OCI-LY7 (cell line): ENCODE measurements around the gene GNAI2. TPM values are rescaled to one million over a fixed set of nuclear protein-coding genes. Genes with fewer than 3 reads are reported as not detected.

ENCODE experiments used
- BruUV-seq: library from RNA; stranded (reverse); fragments of 400-500 nt; replicated peaks from 2 replicates; lab custom pipeline; 2021; lab: Mats Ljungman, UMichigan
- CTCF ChIA-PET: fragments of 300-600 bp; sonication (Branson Sonifier 250); formaldehyde crosslinking; loops from one replicate; lab custom pipeline; 2022; ENCODE audit warnings: antibody characterized with exemption; ENCODE audit not compliant: unreplicated experiment; lab: Charles Lee
- POLR2A ChIA-PET: fragments of 300-600 bp; sonication (Branson Sonifier 250); formaldehyde crosslinking; loops from one replicate; lab custom pipeline; 2022; ENCODE audit warnings: antibody characterized with exemption; lab: Charles Lee
- DNase-seq: peaks from one replicate; pipeline ENCODE4 v3.0.0-alpha.2; 2015; ENCODE audit warnings: low spot score
- H2AFZ ChIP-seq: fragments of 200-600 bp; sonication (generic), shearing (Covaris generic); 2 replicates; pipeline ENCODE4 v1.6.1; 2014; ENCODE audit warnings: mild to moderate bottlenecking, antibody characterized with exemption, low read length, moderate library complexity
- H3K27ac ChIP-seq: fragments of 200-600 bp; sonication (generic); 2 replicates; pipeline ENCODE4 v1.5.1; 2014; ENCODE audit warnings: mixed run types, low read depth, mild to moderate bottlenecking, moderate library complexity, low read length, inconsistent platforms; ENCODE audit not compliant: poor library complexity, severe bottlenecking
- H3K36me3 ChIP-seq: fragments of 200-600 bp; sonication (generic); 2 replicates; pipeline ENCODE4 v1.6.1; 2014; ENCODE audit warnings: mild to moderate bottlenecking, antibody characterized with exemption, low read length, moderate library complexity, mixed read lengths; ENCODE audit not compliant: insufficient read depth
- H3K4me1 ChIP-seq: fragments of 200-600 bp; sonication (generic); 2 replicates; pipeline ENCODE4 v1.5.1; 2014; ENCODE audit warnings: mild to moderate bottlenecking, low read length; ENCODE audit not compliant: insufficient read depth, poor library complexity, severe bottlenecking
- H3K4me2 ChIP-seq: fragments of 200-600 bp; sonication (generic); 2 replicates; pipeline ENCODE4 v1.6.1; 2014; ENCODE audit warnings: mild to moderate bottlenecking, low read length
- H3K4me3 ChIP-seq: fragments of 200-600 bp; sonication (generic); 2 replicates; pipeline ENCODE4 v1.5.1; 2014; ENCODE audit warnings: mild to moderate bottlenecking, low read depth, low read length; ENCODE audit not compliant: poor library complexity, severe bottlenecking
- H3K79me2 ChIP-seq: fragments of 200-600 bp; sonication (generic); 2 replicates; pipeline ENCODE4 v1.6.1; 2016; ENCODE audit warnings: low read depth, mild to moderate bottlenecking, low read length, moderate library complexity, mixed read lengths; ENCODE audit not compliant: insufficient read depth
- H3K9me2 ChIP-seq: fragments of 200-600 bp; sonication (generic); 2 replicates; pipeline ENCODE4 v1.6.1; 2016; ENCODE audit warnings: mild to moderate bottlenecking, low read length, mixed read lengths; ENCODE audit not compliant: insufficient read depth
- H3K9me3 ChIP-seq: fragments of 200-600 bp; sonication (generic); 2 replicates; pipeline ENCODE4 v1.6.1; 2014; ENCODE audit warnings: mild to moderate bottlenecking, mixed run types, low read length, mixed read lengths
- H4K20me1 ChIP-seq: fragments of 200-600 bp; sonication (generic); 2 replicates; pipeline ENCODE4 v1.6.1; 2014; ENCODE audit warnings: mild to moderate bottlenecking, antibody characterized with exemption, low read length, moderate library complexity, mixed read lengths; ENCODE audit not compliant: insufficient read depth
- EZH2phosphoT487 ChIP-seq: fragments of 200-600 bp; sonication (generic); IDR thresholded peaks from 2 replicates; pipeline ENCODE4 v1.6.1; 2018; ENCODE audit warnings: low read depth, borderline replicate concordance, mild to moderate bottlenecking, mixed run types, antibody characterized with exemption, low read length, moderate library complexity, mixed read lengths
- intact Hi-C: fragments of 100-400 bp; cut with micrococcal nuclease; formaldehyde crosslinking; loops from one replicate; pipeline ENCODE4 v1.10.0; 2022; ENCODE audit not compliant: unreplicated experiment
- total RNA-seq, 2 experiments: library from RNA; depleted of rRNA in 1 of 2; stranded (reverse); fragments of >200 nt in 1 of 2; shearing (Covaris generic) in 1 of 2; gene quantifications; 2 replicates each; pipeline ENCODE4 v1.2.3, GENCODE V29; 2014 to 2022
- TF ChIP-seq, protein P1 (sequence below): fragments of 200-600 bp; sonication (generic); conservative IDR thresholded peaks from 2 replicates; pipeline ENCODE4 v1.5.1; 2014; ENCODE audit warnings: mild to moderate bottlenecking, antibody characterized with exemption, low read length, moderate library complexity, mixed read lengths

GNAI2 gene
- total RNA-seq, 2 experiments from 2014 or later: 190 to 256 TPM

- Histone ChIP-seq H3K9me3 (no peaks in the 10 kb centered on the region), H3K79me2 (peaks cover 71% of the 10 kb centered on the region), H3K9me2 (no peaks in the 10 kb centered on the region), H4K20me1 (peaks cover 10% of the 10 kb centered on the region; the same call in 1 of the 2 replicates), H3K27ac (peak overlapping the region; percentile 64), H3K4me3 (peak overlapping the region; percentile 80), H3K4me1 (peaks cover 68% of the 10 kb centered on the region), H3K4me2 (peak overlapping the region; percentile 87), H3K36me3 (peaks cover 33% of the 10 kb centered on the region; the same call in 1 of the 2 replicates), H2AFZ (no peak overlapping the region)
- intact Hi-C loops: loop anchor here (5.0 kb wide), 2 partner anchors 99 to 329 kb away; partner anchors contain the start of genes C3orf18 and HEMK1
- BruUV-seq: no TSS peak
- ChIA-PET POLR2A (interaction anchor here (1.0 kb wide), 1 partner anchor 9 kb away, joined by 3 read pairs; no protein-coding TSS in a partner anchor), CTCF (no interaction called here)
- no peak for DNase-seq
- TF ChIP-seq EZH2phosphoT487: no peak
- TF ChIP-seq, protein P1, sequence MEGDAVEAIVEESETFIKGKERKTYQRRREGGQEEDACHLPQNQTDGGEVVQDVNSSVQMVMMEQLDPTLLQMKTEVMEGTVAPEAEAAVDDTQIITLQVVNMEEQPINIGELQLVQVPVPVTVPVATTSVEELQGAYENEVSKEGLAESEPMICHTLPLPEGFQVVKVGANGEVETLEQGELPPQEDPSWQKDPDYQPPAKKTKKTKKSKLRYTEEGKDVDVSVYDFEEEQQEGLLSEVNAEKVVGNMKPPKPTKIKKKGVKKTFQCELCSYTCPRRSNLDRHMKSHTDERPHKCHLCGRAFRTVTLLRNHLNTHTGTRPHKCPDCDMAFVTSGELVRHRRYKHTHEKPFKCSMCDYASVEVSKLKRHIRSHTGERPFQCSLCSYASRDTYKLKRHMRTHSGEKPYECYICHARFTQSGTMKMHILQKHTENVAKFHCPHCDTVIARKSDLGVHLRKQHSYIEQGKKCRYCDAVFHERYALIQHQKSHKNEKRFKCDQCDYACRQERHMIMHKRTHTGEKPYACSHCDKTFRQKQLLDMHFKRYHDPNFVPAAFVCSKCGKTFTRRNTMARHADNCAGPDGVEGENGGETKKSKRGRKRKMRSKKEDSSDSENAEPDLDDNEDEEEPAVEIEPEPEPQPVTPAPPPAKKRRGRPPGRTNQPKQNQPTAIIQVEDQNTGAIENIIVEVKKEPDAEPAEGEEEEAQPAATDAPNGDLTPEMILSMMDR: no peak
These were observed 2.6 kb downstream of the GNAI2 start for GRCh38 chr3:50238549-50239026.

DNA sequence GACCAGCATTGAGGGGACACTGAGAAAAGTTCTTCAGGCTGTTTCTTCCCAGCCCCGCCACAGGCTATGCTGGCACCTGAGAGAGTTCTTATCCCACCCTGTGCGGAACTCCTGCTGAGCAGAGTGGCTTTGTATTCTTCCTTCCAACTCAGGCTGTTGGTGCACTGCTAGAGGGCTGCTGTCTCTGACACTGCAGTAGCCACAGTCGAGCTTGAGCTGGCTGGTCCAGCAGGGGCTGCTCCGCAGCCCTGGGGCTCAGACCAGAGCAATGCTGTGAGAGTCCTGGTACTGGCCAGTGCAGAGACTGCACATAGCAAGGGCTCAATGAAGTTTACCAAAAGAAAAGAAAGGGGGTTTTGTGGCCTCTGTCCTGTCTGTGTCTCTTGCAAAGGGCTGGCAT, 3.6 kb downstream of the GNAI2 start:
- intact Hi-C loops: loop anchor here (5.0 kb wide), 2 partner anchors 98 to 328 kb away; partner anchors contain the start of genes C3orf18 and HEMK1
- H3K79me2 ChIP-seq: peaks cover 71% of the 10 kb centered on the region
- POLR2A ChIA-PET: interaction anchor here (1.1 kb wide), 1 partner anchor 152 kb away, joined by 4 read pairs; no protein-coding TSS in a partner anchor

More for the DNA sequence above, 3.6 kb downstream of the GNAI2 start:
- peaks cover 10% of the 10 kb centered on the region; the same call in 1 of the 2 replicates for H4K20me1 ChIP-seq
- no peaks in the 10 kb centered on the region for H3K9me3 ChIP-seq
- no peak for DNase-seq
- peaks cover 39% of the 10 kb centered on the region; the same call in 1 of the 2 replicates for H3K36me3 ChIP-seq
- H3K4me2 ChIP-seq: peak overlapping the region; percentile 87; the same call in 1 of the 2 replicates
- peaks cover 66% of the 10 kb centered on the region for H3K4me1 ChIP-seq
- TF ChIP-seq EZH2phosphoT487: no peak
- TF ChIP-seq, protein P1: no peak
- H2AFZ ChIP-seq: no peak overlapping the region
- CTCF ChIA-PET: no interaction called here
- no peak overlapping the region for H3K4me3 ChIP-seq
- H3K9me2 ChIP-seq: no peaks in the 10 kb centered on the region
- no peak overlapping the region for H3K27ac ChIP-seq
- no TSS peak for BruUV-seq
